CD4-positive, alpha-beta T cell treated with Interleukin-15 for 4 hours (primary cell): ENCODE measurements around the gene NYAP1.
"Not testable (repeated sequence)": the region's sequence is repeated elsewhere in the genome, so short reads cannot be mapped to it uniquely, and the experiment has no call there.

Source experiments
- DNase-seq: peaks from one replicate; pipeline ENCODE4 v3.0.0-alpha.2; 2020; ENCODE audit warnings: low spot score

Gene NYAP1

DNA sequence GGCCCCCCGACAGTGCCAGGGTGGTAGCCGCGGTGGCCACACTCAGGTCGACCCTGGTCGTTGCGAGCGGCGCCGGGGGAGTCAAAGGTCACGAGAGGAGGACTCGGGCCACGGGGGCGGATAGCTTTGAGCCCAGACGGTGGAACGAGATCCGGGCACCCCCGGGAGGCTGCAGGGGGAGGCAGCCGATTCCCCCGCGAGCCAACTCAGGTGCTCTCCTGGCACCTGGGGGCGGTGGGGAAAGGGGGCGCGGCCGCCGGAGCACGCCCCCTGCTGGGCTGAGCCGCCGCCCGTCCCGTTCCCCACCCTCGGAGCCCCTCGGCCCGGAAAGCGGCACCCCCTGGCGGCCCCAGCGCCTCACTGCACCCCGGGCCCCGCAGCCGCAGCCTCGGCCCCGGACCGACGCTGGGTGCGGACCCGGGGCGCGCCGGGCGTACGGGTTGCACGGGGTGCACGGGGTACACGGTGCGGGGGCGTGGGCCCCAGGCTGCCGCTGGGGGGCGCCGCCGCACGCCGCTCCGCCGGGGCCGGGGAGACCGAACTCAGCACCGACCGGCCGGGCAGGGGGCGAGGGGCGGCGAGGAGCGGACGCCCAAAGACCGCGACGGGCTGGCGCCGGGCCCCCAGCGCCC lies 521 bp upstream of the NYAP1 start:
- peak; percentile 82 for DNase-seq

DNA sequence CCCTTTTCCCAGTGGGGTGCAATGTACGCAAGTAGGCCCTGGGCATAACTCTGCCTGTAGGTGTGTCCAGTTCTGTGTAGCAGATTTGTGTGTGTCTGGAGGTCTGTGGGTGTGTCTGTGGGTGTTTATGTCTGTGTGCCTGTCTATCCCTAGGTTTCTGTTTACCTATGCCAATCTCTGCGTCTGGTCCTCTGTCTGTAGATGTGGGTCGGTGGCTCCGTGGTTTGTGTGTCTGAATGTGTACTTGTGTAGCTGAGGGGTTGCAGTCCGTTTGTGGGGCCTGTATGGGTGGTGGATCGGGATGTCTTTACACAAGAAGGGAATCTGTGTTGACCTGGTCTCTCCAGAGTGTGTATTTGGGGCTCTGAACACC lies 932 bp downstream of the NYAP1 start:
- no peak for DNase-seq

DNA sequence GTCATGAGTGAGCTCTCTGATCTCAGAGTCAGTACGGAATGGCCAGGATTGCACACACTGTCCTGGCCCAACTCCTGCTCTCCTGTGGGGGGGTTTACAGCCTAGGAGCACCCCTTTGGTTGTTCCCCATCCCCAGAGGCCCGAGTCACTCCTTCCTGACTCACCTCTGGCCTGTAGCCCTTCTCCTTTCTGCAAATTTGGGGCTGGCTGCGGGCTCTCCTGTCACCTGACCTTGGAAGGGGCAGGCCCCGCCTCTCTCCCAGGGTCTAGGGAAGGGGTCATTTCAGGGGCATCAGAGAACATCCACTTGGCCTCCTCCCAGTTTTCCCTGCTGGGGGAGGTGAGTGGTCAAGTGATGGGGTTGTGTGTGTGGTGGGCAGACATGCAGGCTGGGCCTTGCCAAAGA lies 1.7 kb downstream of the NYAP1 start:
- DNase-seq = no peak

DNA sequence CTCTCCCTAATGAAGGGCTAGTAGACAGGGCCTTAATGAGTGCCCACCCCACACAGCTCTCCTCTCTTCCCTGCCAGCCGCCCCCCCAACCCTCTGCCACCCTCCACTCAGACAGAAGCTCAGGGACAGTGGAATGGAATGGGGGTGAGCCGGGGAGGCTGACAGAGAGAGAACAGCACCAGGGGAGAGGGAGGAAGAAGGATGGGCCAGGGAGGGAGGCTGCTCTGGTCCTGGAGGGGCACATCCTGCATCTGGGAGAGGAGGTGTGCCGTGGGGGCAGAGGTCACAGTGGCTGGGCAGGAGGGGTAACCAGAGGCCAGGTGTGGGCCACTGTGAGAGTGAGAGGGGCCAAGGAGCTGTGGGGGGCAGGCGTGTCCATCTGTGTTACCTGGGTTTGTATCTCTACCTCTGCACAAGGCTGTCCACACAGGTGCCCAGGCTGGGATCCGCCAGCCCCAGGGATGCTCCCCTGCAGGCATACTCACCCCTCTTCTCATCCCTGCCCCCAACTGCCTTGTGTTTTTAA lies 2.4 kb downstream of the NYAP1 start:
- no peak for DNase-seq

DNA sequence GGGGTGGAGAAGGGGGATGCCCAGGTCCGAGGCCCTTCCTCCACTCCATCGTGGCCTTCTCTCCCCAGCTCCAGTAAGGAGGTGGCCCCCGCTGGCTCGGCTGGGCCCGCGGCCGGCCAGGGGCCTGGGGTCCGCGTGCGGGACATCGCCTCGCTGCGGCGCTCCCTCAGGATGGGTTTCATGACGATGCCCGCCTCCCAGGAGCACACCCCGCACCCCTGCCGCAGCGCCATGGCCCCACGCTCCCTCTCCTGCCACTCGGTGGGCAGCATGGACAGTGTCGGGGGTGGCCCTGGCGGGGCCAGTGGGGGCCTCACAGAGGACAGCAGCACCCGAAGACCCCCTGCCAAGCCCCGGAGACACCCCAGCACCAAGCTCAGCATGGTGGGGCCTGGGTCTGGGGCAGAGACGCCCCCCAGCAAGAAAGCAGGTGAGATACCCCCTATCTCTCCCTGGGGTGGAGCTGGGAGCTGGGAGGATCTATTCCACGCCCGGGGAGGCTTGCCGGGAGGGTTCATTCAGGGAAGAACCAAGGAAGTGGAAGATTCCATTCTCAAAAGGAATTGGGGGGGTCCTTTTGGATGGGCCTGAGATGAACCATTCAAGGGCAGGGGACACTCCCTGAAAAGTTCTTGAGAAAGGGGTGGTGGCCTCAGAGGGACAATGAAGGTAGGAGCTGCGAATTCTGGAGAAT lies 3.2 kb downstream of the NYAP1 start:
- DNase-seq = no peak

DNA sequence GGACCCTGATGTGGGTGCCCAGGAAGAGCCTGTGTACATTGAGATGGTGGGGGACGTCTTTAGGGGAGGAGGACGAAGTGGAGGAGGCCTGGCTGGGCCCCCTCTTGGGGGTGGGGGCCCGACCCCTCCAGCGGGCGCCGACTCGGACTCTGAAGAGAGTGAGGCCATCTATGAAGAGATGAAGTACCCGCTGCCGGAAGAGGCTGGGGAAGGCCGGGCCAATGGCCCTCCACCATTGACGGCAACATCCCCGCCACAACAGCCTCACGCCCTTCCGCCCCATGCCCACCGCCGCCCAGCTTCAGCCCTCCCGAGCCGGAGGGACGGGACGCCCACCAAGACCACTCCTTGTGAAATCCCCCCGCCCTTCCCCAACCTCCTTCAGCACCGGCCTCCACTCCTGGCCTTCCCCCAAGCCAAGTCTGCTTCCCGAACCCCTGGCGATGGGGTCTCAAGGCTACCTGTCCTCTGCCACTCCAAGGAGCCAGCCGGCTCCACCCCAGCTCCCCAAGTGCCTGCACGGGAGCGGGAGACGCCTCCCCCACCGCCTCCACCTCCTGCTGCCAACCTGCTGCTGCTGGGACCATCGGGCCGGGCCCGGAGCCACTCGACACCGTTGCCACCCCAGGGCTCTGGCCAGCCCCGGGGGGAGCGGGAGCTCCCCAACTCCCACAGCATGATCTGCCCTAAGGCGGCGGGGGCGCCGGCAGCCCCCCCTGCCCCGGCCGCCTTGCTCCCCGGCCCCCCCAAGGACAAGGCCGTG lies 4.8 kb downstream of the NYAP1 start:
- no peak for DNase-seq

DNA sequence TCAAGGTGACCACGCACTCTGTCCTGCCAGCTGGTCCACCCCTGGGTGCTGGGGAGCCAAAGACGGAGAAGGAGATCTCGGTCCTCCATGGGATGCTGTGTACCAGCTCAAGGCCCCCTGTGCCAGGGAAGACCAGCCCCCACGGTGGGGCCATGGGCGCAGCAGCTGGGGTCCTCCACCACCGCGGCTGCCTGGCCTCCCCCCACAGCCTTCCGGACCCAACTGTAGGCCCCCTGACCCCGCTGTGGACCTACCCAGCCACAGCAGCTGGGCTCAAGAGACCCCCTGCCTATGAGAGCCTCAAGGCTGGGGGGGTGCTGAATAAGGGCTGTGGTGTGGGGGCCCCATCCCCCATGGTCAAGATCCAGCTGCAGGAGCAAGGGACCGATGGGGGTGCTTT lies 5.4 kb downstream of the NYAP1 start:
- no peak for DNase-seq

DNA sequence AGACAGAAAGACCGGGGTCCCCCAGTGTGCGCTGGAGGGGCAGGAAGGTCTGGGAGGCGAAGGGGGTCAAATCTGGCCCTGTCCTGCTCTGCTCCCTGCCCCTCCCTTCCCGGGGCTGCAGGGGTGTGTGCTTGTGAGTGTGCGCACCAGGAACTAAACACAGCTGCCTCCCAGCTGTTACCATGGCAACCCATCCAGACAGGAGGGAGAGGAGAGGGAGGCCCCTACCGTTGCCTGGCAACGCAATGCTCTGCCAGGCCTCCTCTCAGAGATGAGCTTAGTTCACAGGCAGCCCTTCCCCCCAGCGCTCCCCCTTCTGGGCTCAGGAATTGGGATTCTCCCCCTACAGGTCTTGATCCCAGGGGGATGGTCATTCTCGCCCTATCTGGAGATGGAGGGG lies 6.1 kb downstream of the NYAP1 start:
- peak; percentile 53 for DNase-seq

DNA sequence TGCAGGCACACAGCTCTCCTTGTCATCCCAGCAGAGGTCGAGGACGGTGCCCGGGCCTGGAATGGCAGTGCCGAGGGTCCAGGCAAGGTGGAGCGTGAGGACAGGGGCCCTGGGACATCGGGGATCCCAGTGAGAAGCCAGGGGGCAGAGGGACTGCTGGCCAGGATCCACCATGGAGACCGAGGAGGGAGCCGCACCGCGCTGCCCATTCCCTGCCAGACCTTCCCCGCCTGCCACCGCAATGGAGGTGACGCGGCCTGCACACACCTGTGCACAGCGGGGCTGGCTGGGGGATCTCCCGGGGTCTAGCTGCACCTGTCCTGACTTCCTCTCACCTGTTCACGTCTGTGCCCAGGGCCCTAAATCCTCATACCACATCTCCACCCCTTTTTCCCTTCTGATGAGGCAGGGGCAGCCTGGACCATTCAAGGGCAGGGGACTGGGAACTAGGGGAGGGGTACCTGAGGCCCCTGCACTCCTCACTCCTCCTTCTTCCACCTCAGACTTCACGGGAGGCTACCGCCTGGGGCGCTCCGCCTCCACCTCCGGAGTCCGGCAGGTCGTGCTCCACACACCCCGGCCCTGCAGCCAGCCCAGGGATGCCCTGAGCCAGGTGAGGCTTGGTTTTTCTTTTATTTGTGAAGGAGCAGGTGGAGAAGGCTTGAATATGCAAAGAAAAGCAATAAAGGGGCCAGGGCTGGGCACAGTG lies 6.9 kb downstream of the NYAP1 start:
- DNase-seq = no peak

DNA sequence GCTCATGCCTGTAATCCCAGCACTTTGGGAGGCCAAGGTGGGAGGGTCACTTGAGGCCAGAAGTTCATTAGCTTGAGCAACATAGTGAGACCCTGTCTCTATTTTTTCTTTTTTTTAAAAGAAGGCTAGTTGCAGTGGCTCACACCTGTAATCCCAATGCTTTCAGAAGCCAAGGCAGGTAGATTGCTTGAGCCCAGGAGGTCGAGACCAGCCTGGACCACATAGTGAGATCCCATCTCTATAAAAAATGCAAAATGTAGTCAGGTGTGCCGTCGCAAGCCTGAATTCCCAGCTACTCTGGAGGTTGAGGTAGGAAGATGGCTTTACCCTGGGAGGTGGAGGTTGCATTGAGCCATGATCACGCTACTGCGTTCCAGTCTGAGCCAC lies 7.5 kb downstream of the NYAP1 start:
- DNase-seq = no peak

DNA sequence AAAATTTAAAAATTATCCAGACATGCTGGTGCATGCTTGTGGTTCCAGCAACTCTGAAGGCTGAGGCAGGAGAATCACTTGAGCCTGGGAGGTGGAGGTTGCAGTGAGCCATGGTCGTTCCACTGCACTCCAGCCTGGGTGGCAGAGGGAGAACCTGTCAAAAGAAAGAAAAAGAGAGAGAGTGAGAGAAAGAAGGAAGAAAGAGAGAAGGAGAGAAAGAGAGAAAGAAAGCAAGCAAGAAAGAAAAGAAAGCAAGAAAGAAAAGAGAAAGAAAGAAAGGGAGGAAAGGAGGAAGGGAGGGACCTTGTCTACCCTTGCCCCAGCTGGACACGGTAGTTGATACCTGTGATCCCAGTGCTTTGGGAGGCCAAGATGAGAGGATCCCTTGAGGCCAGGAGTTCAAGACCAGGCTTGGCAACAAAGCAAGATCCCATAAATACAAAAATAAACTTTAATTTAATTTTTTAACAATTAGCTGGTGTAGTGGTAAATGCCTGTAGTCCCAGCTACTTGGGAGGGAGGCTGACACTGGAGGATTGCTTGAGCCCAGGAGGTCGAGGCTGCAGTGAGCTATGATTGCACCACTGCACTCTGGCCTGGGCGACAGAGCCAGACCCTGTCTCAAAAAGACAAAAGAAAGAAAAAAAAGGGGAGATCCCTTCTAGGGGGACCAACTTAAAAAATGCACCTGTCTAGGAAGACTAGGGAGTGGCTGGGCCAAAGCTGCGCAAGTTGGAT lies 9.2 kb downstream of the NYAP1 start:
- no peak for DNase-seq

DNA sequence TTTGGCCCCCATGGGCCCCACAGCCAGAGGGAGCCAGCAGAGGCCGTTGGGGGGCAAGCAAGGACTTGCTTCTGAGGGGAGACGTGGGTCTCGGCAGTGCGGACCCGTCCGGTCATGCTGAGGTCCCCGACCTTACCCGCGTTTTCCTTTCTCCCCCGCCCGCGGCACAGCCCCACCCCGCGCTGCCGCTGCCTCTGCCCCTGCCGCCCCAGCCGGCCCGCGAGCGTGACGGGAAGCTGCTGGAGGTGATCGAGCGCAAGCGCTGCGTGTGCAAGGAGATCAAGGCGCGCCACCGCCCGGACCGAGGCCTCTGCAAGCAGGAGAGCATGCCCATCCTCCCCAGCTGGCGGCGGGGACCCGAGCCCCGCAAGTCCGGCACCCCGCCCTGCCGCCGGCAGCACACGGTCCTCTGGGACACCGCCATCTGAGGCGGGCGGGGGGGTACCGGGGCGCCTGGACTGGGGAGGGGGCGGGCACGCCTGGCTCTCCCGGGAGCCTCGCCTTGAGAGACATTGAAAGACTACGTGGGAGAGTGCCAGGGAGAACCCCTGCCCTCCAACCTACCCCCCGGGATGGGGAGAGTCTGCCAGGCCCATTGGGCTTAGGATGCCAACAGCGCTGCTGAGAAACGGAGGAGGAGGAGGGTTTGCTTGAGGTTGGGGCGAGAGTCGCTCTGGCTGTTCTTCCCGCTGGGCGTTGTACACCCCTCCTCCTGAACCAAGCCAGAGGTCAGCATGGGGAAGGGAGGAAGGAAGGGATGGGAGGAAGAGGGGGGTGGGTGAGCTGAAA lies 9.9 kb downstream of the NYAP1 start:
- DNase-seq = peak; percentile 53

DNA sequence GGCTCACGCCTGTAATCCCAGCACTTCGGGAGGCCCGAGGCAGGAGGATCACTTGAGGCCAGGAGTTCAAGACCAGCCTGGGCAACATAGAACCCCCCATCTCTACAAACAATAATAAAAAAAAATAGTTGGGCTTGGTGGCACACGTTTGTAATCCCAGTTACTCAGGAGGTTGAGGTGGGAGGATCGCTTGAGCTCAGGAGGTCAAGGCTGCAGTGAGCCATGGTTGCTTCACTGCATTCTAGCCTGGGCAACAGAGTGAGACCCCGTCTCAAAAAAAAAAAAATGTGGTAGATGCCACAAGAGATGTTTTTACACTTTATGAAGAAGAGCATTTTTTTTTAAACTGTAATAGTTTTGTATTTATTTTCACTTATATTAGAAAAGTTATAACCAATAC lies 12.8 kb downstream of the NYAP1 start:
- DNase-seq = no peak

DNA sequence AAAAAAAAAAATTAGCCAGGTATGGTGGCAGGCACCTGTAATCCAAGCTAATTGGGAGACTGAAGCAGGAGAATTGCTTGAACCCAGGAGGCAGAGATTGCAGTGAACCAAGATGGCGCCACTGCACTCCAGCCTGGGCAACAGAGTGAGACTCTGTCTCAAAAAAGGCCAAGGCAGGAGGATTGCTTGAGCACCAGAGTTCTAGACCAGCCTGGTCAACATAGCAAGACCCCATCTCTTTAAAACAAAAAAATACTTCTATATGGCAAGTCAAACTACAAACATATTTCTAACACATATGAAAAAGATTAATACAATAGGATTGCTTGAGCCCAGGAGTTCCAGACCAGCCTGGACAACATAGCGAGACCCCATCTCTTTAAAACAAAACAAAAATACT lies 17.0 kb downstream of the NYAP1 start:
- DNase-seq = not testable (repeated sequence)

DNA sequence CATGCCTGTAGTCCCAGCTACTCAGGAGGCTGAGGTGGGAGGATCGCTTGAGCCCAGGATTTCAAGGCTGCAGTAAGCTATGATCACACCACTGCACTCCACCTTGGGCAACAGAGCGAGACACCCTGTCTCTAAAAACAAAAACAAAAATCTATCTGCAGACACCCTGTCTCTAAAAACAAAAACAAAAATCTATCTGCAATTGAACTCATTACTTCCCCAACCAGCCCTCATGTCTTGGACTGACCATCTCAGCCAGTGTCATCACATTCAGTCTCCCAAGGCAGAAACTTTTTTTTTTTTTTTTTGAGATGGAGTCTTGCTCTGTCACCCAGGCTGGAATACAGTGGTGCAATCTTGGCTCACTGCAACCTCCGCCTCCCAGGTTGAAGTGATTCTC lies 20.3 kb downstream of the NYAP1 start:
- DNase-seq = not testable (repeated sequence)

DNA sequence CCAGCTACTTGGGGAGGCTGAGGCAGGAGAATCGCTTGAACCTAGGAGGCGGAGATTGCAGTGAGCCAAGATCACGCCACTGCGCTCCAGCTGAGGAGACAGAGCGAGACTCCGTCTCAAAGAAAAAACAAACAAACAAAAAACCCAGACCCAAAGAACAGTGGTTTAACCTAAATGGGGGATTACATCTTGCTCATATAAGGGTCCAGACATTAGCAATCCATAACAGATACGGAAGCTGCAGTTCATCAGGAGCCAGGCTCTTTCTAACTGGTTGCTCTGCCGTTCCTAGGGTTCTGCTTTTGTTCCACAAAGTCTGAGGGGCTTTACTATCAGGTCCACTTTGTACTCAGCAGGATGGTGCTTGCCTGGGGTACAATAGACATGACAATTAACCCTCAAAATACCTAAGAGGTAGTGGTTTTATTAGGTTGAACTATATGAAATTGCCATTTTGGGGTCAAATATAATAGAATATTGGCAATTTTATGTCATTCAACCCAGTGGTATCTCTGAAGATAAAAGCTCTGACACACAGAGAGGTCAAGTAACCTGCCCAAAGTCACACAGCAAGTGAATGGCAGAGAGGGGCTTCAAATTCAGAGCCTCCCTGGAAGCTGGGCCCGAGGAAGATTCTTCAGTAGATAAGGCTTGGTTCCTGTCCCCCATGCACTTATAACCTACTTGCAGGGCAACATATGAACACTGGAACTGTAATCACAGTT lies 21.3 kb downstream of the NYAP1 start:
- no peak for DNase-seq

DNA sequence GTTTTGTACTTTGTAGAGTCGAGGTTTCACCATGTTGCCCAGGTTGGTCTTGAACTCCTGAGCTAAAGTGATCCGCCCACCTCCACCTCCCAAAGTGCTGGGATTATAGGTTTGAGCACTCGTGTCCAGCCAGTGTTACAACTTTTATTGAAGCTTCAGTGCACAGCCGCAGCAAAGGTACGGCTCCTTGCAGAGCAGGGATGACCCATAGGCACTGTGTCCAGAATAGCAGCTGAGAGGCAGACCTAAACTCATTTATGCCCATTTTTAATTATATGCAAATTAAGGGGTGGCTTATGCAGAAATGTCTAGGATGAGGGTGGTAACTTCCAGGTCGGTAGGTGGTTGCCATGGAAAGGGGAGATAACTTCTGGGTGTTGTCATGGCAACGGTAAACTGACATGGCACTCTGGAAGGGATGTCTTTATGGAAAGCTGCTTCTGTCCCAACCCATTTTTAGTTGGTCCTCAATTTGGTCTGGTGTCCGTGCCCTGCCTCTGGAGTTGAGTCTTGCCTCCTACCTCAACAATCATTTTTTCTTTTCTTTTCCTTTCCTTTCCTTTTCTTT lies 22.7 kb downstream of the NYAP1 start:
- no peak for DNase-seq

DNA sequence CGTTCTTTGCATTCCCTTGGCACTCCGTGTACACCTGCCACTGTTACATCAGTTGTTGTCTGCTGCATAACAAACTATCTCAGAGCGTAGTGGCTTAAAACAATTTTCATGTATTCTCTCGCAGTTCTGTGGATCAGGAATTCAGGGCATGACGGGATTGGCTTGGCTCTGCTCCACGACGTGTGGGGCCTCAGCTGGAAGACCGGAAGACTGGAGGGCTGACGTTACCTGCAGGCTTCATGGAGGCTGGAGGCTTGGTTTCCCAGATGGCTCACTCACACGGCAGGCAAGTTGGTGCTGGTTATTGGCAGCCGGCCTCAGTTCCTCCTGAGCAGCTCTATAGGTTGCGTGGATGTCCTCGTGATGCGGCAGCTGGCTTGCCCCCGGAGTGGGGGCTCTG lies 25.5 kb downstream of the NYAP1 start:
- no peak for DNase-seq

DNA sequence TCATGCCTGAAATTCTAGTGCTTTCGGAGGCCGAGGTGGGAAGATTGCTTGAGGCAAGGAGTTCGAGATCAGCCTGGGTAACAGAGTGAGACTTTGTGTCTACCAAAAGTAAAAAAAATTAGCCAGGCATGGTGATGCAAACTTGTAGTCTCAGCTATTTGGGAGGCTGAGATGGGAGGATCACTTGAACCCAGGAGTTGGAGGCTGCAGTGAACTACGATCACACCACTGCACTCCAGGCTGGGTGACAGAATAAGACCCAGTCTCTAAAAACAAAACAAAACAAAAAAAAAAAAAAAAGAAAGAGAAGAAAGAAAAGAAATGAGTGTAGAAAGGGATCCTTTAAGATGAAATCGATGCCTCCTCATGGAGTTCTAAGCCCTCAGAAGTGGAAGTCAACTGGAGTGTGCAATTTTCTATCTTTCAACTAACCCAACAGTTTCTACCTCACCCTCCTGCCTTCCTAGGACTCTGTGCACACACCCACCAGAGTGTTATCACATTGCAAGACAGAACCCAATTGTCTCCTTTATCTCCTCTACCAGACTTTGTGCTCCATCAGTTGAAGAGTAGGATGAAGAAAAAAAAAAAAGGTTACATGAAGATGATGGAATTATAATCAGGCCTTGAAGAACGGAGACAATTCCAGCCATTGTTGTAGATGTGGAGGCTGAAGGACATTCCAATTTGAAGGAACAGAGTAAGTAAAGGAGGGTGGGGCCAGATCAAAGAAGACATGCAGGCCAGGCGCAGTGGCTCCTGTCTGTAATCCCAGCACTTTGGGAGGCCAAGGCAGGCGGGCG lies 26.9 kb downstream of the NYAP1 start:
- DNase-seq = no peak
